ENCODE results near the gene MYLIP.

Gene MYLIP

GRCh38 chr6:16106991-16107787 lies 21.7 kb upstream of the MYLIP start:
- no peak for DNase-seq (ENCODE audit: low read depth in 2 of 2)

GRCh38 chr6:16108419-16108818 lies 20.5 kb upstream of the MYLIP start:
- no peak for DNase-seq (ENCODE audit: low read depth in 2 of 2)

GRCh38 chr6:16108921-16109658 lies 19.8 kb upstream of the MYLIP start:
- no peak for DNase-seq (ENCODE audit: low read depth in 2 of 2)

GRCh38 chr6:16109659-16110305 lies 19.1 kb upstream of the MYLIP start:
- no peak for DNase-seq (ENCODE audit: low read depth in 2 of 2)

GRCh38 chr6:16118825-16119224 lies 10.1 kb upstream of the MYLIP start:
- DNase-seq (ENCODE audit: low read depth in 2 of 2): no peak

GRCh38 chr6:16121339-16121738 lies 7.5 kb upstream of the MYLIP start:
- no peak for DNase-seq (ENCODE audit: low read depth in 2 of 2)

GRCh38 chr6:16122197-16122596 lies 6.7 kb upstream of the MYLIP start:
- DNase-seq (ENCODE audit: low read depth in 2 of 2): no peak

- DNase-seq (ENCODE audit: low read depth in 2 of 2): no peak
Measured at GRCh38 chr6:16124198-16125180, 4.4 kb upstream of the MYLIP start.

- no peak for DNase-seq (ENCODE audit: low read depth in 2 of 2)
Measured at GRCh38 chr6:16126056-16126455, 2.8 kb upstream of the MYLIP start.

- no peak for DNase-seq (ENCODE audit: low read depth in 2 of 2)
Measured at GRCh38 chr6:16126861-16127260, 2.0 kb upstream of the MYLIP start.

GRCh38 chr6:16127471-16127870 lies 1.4 kb upstream of the MYLIP start:
- DNase-seq (ENCODE audit: low read depth in 2 of 2): no peak

- peak; percentile 15 to 24 for DNase-seq (ENCODE audit: low read depth in 2 of 2)
Measured at GRCh38 chr6:16129623-16130401, 926 bp downstream of the MYLIP start.

GRCh38 chr6:16130437-16130891 lies 1.6 kb downstream of the MYLIP start:
- DNase-seq (ENCODE audit: low read depth in 2 of 2): no peak

GRCh38 chr6:16130932-16131387 lies 2.1 kb downstream of the MYLIP start:
- no peak for DNase-seq (ENCODE audit: low read depth in 2 of 2)

GRCh38 chr6:16132909-16133308 lies 4.0 kb downstream of the MYLIP start:
- no peak for DNase-seq (ENCODE audit: low read depth in 2 of 2)

- DNase-seq (ENCODE audit: low read depth in 2 of 2): no peak
Measured at GRCh38 chr6:16134430-16134829, 5.5 kb downstream of the MYLIP start.

GRCh38 chr6:16135066-16135465 lies 6.2 kb downstream of the MYLIP start:
- DNase-seq (ENCODE audit: low read depth in 2 of 2): no peak

GRCh38 chr6:16136091-16136490 lies 7.2 kb downstream of the MYLIP start:
- DNase-seq (ENCODE audit: low read depth in 2 of 2): no peak

GRCh38 chr6:16136621-16137450 lies 8.0 kb downstream of the MYLIP start:
- DNase-seq (ENCODE audit: low read depth in 2 of 2): peak; percentile 17 to 53

- no peak for DNase-seq (ENCODE audit: low read depth in 2 of 2)
Measured at GRCh38 chr6:16137451-16137801, 8.5 kb downstream of the MYLIP start.
